Measurements from ENCODE around the gene OBP2B.

Gene OBP2B

DNA sequence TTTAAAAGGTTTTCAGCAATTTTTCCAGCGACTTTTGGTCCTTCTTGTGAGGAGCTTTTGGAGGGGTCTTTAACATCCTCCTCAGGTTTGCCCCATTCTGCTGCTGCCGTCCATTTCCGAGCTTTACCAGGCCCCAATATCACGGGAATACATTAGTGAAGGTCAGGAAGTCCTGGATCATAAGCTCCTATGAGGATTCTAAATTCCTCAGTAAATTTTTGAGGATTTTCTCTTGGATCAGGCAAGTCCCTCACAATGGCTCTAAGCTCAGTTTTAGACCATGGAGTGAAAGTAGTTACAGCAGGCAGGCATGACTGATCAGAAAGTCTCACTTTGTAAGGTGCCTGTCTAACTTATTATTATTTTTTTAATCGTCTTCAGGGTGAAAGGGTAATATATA is 28.1 kb downstream of the OBP2B start:
- H3K27me3 ChIP-seq (ENCODE audit: insufficient read depth, poor library complexity, severe bottlenecking) = no peaks in the 10 kb centered on the region
- DNase-seq (ENCODE audit: low read depth in 1 of 2, low spot score in 1 of 2) = no peak
- TF ChIP-seq, protein P1, sequence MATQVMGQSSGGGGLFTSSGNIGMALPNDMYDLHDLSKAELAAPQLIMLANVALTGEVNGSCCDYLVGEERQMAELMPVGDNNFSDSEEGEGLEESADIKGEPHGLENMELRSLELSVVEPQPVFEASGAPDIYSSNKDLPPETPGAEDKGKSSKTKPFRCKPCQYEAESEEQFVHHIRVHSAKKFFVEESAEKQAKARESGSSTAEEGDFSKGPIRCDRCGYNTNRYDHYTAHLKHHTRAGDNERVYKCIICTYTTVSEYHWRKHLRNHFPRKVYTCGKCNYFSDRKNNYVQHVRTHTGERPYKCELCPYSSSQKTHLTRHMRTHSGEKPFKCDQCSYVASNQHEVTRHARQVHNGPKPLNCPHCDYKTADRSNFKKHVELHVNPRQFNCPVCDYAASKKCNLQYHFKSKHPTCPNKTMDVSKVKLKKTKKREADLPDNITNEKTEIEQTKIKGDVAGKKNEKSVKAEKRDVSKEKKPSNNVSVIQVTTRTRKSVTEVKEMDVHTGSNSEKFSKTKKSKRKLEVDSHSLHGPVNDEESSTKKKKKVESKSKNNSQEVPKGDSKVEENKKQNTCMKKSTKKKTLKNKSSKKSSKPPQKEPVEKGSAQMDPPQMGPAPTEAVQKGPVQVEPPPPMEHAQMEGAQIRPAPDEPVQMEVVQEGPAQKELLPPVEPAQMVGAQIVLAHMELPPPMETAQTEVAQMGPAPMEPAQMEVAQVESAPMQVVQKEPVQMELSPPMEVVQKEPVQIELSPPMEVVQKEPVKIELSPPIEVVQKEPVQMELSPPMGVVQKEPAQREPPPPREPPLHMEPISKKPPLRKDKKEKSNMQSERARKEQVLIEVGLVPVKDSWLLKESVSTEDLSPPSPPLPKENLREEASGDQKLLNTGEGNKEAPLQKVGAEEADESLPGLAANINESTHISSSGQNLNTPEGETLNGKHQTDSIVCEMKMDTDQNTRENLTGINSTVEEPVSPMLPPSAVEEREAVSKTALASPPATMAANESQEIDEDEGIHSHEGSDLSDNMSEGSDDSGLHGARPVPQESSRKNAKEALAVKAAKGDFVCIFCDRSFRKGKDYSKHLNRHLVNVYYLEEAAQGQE (IDR thresholded peaks at IDR 0.05; ENCODE audit: insufficient replicate concordance, low read depth) = no peak
- TF ChIP-seq, protein P2, sequence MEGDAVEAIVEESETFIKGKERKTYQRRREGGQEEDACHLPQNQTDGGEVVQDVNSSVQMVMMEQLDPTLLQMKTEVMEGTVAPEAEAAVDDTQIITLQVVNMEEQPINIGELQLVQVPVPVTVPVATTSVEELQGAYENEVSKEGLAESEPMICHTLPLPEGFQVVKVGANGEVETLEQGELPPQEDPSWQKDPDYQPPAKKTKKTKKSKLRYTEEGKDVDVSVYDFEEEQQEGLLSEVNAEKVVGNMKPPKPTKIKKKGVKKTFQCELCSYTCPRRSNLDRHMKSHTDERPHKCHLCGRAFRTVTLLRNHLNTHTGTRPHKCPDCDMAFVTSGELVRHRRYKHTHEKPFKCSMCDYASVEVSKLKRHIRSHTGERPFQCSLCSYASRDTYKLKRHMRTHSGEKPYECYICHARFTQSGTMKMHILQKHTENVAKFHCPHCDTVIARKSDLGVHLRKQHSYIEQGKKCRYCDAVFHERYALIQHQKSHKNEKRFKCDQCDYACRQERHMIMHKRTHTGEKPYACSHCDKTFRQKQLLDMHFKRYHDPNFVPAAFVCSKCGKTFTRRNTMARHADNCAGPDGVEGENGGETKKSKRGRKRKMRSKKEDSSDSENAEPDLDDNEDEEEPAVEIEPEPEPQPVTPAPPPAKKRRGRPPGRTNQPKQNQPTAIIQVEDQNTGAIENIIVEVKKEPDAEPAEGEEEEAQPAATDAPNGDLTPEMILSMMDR (IDR thresholded peaks at IDR 0.05; ENCODE audit: insufficient read depth, low read length) = no peak
- TF ChIP-seq GABPA (IDR thresholded peaks at IDR 0.05; ENCODE audit: low read depth) = no peak

DNA sequence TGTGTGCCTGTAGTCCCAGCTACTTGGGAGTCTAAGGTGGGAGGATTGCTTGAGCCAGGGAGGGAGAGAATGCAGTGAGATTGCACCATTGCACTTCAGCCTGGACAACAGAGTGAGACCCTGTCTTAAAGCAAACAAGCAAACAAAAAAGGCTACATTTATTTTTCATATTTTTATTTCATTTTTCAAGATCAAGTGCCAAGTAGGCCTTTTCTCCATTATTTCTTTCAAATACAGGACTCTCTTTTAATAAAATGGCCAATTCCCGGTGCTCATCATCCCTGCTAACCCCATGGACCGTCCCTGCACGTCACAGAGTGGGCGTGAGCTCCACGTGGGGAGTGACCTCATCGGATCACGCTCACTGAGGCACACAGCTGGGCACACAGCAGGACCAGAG is 36.0 kb downstream of the OBP2B start:
- no peak for TF ChIP-seq SPI1 (IDR thresholded peaks at IDR 0.05; ENCODE audit: borderline replicate concordance, low read depth)
- TF ChIP-seq, protein P2 (IDR thresholded peaks at IDR 0.05; ENCODE audit: insufficient read depth, low read length) = no peak
- no peak for TF ChIP-seq POLR2AphosphoS5 (IDR thresholded peaks at IDR 0.05; ENCODE audit: low read depth)
- TF ChIP-seq GABPA (IDR thresholded peaks at IDR 0.05; ENCODE audit: low read depth) = no peak
- TF ChIP-seq, protein P1 (IDR thresholded peaks at IDR 0.05; ENCODE audit: insufficient replicate concordance, low read depth) = no peak
- Histone ChIP-seq H3K4me3 (replicated peaks; ENCODE audit: insufficient read depth, low read length) (no peak overlapping the region), H3K27ac (replicated peaks) (no peak overlapping the region), H3K27me3 (ENCODE audit: insufficient read depth, poor library complexity, severe bottlenecking) (no peaks in the 10 kb centered on the region)
- no peak for DNase-seq (ENCODE audit: low read depth in 1 of 2, low spot score in 1 of 2)

More for the DNA sequence above, 28.1 kb downstream of the OBP2B start:
- Histone ChIP-seq H3K4me3 (replicated peaks; ENCODE audit: insufficient read depth, low read length) (no peak overlapping the region), H3K27ac (replicated peaks) (no peak overlapping the region)

DNA sequence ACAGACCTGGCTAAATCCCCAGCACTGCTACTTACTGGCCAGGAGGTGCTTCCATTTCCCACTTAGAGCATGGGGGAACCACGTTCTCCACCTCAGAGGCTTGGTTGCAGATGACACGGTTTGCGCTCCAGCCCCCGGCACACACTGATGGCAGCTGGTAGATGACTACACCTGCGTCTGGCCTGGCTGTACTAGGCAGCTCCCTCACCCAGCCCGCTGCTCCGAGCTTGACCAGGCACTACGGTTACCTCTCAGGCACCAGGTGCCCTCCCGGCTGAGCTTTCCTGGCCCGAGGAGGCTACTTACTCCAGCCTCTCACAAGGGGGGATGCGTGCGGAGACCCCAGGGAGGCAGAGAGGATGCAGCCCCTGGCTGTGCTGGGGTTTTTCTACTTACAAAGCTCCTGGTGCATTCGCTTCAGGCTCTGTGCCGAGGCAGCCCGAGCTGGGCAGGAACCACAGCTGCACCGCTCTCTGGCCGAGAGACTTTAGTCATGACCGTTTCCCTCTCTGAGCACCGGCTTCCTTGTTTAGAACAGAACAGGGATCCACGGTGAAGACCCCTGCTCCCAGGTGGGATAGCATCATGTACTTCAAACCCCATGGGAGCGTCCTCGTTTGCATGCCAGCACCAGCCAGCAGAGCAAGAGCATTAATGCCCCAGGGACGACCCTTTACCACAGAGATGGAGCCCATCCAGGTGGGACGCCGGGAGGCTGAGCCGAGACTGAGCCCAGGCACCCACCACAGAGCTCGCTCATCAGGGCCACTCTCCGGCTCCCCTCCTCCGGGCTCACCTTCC is 37.7 kb downstream of the OBP2B start:
- H3K4me3 ChIP-seq (replicated peaks; ENCODE audit: insufficient read depth, low read length) = no peak overlapping the region
- TF ChIP-seq SPI1 (IDR thresholded peaks at IDR 0.05; ENCODE audit: borderline replicate concordance, low read depth) (no peak), POLR2AphosphoS5 (IDR thresholded peaks at IDR 0.05; ENCODE audit: low read depth) (no peak), GABPA (IDR thresholded peaks at IDR 0.05; ENCODE audit: low read depth) (no peak)
- TF ChIP-seq, protein P2 (IDR thresholded peaks at IDR 0.05; ENCODE audit: insufficient read depth, low read length) = no peak
- TF ChIP-seq, protein P1 (IDR thresholded peaks at IDR 0.05; ENCODE audit: insufficient replicate concordance, low read depth) = no peak
- no peak for DNase-seq (ENCODE audit: low read depth in 1 of 2, low spot score in 1 of 2)
- H3K27me3 ChIP-seq (ENCODE audit: insufficient read depth, poor library complexity, severe bottlenecking) = no peaks in the 10 kb centered on the region
- H3K27ac ChIP-seq (replicated peaks) = no peak overlapping the region

Data from HL-60 (cell line).